ENCODE data around the gene NFIB.

The NFIB gene

GRCh38 chr9:14214065-14214684 lies 99.8 kb downstream of the NFIB start:
- DNase-seq (ENCODE audit: low read depth): no peak

- DNase-seq (ENCODE audit: low read depth): no peak
These were observed 100.4 kb downstream of the NFIB start for GRCh38 chr9:14213504-14213903.

- DNase-seq (ENCODE audit: low read depth): no peak
These were observed 101.1 kb downstream of the NFIB start for GRCh38 chr9:14212697-14213420.

- no peak for DNase-seq (ENCODE audit: low read depth)
These were observed 101.9 kb downstream of the NFIB start for GRCh38 chr9:14212077-14212476.

GRCh38 chr9:14211564-14211963 lies 102.4 kb downstream of the NFIB start:
- no peak for DNase-seq (ENCODE audit: low read depth)

- no peak for DNase-seq (ENCODE audit: low read depth)
These were observed 103.5 kb downstream of the NFIB start for GRCh38 chr9:14210428-14210827.

- DNase-seq (ENCODE audit: low read depth): no peak
These were observed 104.3 kb downstream of the NFIB start for GRCh38 chr9:14209399-14210345.

GRCh38 chr9:14207352-14207995 lies 106.5 kb downstream of the NFIB start:
- no peak for DNase-seq (ENCODE audit: low read depth)

- DNase-seq (ENCODE audit: low read depth): no peak
These were observed 108.5 kb downstream of the NFIB start for GRCh38 chr9:14205463-14205862.

GRCh38 chr9:14203356-14204056 lies 110.4 kb downstream of the NFIB start:
- no peak for DNase-seq (ENCODE audit: low read depth)

GRCh38 chr9:14198841-14199455 lies 115.0 kb downstream of the NFIB start:
- no peak for DNase-seq (ENCODE audit: low read depth)

- no peak for DNase-seq (ENCODE audit: low read depth)
These were observed 115.7 kb downstream of the NFIB start for GRCh38 chr9:14198047-14198840.

GRCh38 chr9:14197325-14197858 lies 116.5 kb downstream of the NFIB start:
- no peak for DNase-seq (ENCODE audit: low read depth)

- no peak for DNase-seq (ENCODE audit: low read depth)
These were observed 120.5 kb downstream of the NFIB start for GRCh38 chr9:14193328-14193990.

- no peak for DNase-seq (ENCODE audit: low read depth)
These were observed 121.4 kb downstream of the NFIB start for GRCh38 chr9:14192556-14192955.

GRCh38 chr9:14191512-14191911 lies 122.4 kb downstream of the NFIB start:
- DNase-seq (ENCODE audit: low read depth): no peak

- DNase-seq (ENCODE audit: low read depth): no peak
These were observed 123.7 kb downstream of the NFIB start for GRCh38 chr9:14190240-14190639.

- DNase-seq (ENCODE audit: low read depth): no peak
These were observed 124.4 kb downstream of the NFIB start for GRCh38 chr9:14189578-14189977.

- no peak for DNase-seq (ENCODE audit: low read depth)
These were observed 124.8 kb downstream of the NFIB start for GRCh38 chr9:14189146-14189545.

All from stimulated activated CD8-positive, alpha-beta memory T cell treated with anti-CD3 and anti-CD28 coated beads, Interleukin-15, amount 100 ng/mL, for 1 hour (primary cell).